Stimulated activated CD8-positive, alpha-beta memory T cell treated with anti-CD3 and anti-CD28 coated beads, Interleukin-4, amount 100 ng/mL, for 1 hour (primary cell): ENCODE measurements around the gene HOXA3.

Experiments used
- DNase-seq, 2 donors: peaks; one replicate each; pipeline ENCODE4 v3.0.0-alpha.2; 2020; ENCODE audit warnings: low read depth in 2 of 2, low spot score in 1 of 2

HOXA3 gene

DNA sequence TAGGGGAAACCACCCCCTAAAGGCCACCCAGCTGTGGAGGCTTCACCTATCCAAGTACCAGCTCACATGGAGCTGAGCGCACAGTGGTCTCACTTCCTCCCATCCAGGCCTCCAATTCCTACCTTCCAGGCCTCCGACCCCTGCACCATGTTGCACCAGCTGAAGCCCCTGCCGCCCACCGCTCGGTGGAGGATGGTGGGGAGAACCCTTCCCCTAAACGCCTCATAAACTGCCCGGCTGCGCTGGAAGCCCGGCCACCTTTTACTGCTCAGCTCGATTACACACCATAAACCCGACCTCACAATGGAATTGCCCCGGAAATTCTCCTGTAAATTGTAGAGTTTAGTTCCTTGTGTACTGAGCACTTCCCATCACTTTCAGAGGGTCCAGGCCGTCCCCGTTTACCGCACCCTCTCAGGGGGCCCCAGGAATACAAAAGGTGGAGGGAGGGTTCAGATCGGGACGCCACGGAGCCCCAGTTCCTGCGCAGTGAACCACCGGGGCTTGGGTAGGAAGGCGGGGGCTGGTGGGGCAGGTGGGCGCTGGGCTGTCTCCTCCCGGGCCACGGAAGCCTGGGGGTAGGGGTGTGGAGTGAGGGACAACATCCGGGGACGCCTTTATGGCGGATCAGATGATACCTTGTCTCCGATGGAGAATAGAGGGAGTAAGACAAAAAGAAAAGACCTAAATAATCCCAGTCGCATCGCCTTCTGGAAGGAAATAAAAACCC is 5.5 kb upstream of the HOXA3 start:
- no peak for DNase-seq

GRCh38 chr7:27156916-27157701 is 4.7 kb upstream of the HOXA3 start:
- DNase-seq, result no peak

DNA sequence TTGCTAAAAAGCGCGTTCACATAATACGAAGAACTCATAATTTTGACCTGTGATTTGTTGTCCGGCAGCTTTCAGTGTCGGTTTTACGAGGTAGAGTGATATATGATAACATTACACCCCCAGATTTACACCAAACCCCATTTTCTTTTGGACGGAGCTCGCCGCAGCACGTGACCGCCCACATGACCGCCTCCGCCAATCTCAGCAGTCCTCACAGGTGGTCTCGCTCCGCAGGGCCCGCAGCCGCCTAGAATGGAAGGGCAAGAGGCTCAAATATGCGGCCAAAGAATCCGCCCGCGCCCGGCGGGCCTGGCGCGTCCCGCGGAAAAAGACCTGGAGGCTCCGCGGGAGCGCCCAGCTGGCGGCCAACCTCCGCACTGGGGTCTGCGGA is 4.1 kb upstream of the HOXA3 start, which contains the start of gene HOXA7:
TSS of gene HOXA7 (minus strand) at position 168 of the 391 bp plus-strand sequence. CDS start at position 38, 130 bp downstream.
- DNase-seq, result no peak

DNA sequence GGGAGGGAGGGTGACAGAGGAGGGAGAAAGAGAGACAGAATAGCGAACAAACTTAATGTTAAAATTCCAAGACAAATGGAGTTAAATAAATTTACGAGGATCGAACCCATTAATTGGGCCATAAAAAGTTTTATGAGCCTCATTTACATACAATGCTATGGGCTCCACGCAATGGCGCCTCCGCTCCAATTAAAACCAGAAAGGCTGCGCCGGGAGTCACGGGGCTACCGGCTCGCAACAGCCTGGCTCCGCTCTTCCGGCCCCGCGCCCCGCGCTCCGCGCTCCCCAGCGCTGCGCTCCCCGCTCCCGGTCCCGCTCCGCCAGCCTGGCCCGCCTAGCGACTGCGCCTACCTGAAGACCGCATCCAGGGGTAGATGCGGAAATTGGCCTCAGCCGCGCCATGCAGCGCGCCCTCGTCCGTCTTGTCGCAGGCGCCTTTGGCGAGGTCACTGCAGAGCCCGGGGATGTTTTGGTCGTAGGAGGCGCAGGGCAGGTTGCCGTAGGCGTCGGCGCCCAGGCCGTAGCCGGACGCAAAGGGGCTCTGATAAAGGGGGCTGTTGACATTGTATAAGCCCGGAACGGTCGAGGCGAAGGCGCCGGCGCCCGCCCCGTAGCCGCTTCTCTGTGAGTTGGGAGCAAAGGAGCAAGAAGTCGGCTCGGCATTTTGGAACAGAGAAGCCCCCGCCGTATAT is 3.6 kb upstream of the HOXA3 start:
- DNase-seq, result no peak

- DNase-seq, result no peak
Observed at GRCh38 chr7:27154901-27155815, 2.8 kb upstream of the HOXA3 start.

DNA sequence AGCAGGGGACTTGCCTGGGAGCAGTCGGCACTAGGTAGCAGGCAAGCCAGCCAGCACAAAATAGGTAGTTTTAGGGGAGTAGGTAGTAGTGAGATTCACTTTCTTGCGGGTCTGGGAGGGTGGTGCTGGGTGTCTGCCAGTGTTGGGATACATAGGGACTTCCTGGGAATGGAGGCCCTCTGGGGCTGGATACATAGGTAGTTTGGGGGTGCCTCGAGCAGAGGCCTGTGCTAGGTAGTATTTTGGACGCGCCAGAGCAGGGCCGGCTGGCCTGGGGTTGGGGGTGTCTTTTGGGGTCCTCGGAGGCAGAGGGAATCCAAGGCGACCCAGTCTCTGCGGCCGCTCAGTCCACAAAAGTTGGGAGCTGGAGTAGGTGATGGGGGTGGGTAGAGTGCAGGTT is 2.0 kb upstream of the HOXA3 start:
- no peak for DNase-seq

GRCh38 chr7:27153526-27153925 is 1.1 kb upstream of the HOXA3 start:
- DNase-seq, result no peak

DNA sequence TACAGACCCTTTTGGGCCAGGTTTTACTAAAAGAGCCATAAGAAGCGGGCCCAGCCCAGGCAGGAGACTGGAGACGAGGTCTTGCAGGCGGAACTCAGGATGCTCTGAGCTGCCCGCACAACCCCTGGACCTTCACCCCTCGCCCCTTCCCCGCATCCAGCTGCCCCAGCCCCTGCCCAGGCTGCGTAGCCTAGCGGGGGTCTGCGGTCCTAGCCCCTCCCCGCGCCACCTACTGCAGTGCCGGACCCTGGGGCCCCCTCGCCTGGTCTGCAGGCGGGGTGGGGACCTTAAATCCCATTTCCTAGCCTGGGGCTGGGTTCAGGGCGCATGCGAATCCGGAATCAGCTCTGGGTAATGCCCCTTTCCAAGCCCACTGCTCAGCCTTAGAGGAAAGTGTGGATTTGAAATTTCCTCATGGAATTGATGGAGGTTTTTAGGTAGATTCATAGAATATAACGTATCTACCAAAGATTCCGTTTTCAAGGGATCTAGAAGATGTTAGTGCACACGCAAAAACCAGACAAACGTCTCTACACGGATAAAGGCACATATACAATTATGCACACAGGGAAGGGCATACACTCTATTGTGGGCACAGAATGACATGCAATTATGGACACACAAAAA is 546 bp upstream of the HOXA3 start:
- no peak for DNase-seq

DNA sequence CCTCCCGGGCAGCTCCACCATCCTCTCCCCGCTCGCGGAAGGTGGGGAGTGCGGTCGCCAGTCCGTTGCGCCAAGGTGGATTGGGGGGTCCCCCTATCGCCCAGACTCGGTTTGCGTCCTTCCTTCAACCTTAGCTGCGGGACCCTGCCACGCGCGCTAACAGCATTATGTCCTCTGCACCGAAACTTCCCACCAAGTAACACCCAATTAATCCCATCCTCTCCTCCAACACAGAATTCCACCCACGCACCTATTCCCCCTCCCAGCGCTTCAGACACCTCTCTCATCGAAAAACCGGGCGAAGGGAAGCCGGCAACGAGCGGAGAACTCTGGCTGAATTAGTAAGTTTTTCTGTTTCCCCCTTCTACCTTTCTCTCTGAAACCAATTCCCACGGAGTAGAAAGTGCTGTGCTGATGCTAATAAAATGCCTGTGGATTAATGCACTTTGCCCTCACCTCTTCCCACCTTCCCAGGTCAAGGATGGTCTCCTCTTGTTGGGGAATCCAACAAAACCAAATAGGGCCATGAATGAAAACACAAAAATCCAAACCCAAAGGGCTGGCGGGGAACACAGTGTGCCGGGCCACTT is 947 bp downstream of the HOXA3 start:
- DNase-seq, result no peak

- DNase-seq, result peak in 1 of 2 donors; percentile 39
Observed at GRCh38 chr7:27150568-27151340, 1.6 kb downstream of the HOXA3 start.

GRCh38 chr7:27149842-27150567 is 2.4 kb downstream of the HOXA3 start:
- no peak for DNase-seq

DNA sequence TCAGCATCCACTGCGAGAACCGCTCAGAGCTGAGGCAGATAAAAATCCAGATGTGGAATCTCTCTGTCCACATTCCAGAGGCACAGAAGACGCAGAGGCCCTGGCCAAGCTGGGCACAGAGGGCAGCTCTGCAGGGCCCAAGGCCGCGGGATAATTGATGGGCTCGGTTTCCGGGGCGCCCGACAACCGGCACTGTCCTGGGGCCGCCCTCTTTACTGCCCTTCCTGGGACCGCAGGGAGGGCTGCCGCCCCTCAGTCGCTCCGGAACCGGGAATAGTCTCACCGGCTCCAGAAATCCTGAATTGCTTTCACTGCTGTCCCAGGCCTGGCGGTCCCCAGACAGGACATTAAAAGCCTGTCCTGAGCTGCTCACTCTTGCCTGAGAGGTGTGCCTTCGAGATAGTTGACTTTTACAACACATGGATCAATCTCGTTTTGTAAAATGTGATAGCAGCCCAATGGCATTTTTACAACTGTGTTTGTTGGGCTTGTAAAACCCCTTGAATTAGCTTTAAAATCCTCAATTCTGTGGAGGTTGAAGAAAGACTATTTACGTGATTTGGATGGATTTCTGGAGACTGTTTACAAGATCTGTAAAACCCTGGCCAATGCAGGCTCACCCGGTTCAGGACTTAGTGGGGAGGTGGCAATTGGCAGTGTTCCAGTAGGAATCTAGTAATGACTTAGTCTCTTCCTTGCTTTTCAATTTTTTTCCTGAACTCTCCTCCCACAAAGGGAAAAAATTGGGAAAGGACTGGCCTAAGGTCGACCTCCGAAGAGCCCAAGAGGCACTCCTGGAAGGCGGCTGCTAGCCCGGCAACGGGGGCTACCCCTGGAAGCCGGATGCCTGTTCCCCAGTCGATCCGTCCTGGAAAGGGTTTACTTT is 3.4 kb downstream of the HOXA3 start:
- no peak for DNase-seq

- no peak for DNase-seq
Observed at GRCh38 chr7:27148031-27148755, 4.2 kb downstream of the HOXA3 start.

DNA sequence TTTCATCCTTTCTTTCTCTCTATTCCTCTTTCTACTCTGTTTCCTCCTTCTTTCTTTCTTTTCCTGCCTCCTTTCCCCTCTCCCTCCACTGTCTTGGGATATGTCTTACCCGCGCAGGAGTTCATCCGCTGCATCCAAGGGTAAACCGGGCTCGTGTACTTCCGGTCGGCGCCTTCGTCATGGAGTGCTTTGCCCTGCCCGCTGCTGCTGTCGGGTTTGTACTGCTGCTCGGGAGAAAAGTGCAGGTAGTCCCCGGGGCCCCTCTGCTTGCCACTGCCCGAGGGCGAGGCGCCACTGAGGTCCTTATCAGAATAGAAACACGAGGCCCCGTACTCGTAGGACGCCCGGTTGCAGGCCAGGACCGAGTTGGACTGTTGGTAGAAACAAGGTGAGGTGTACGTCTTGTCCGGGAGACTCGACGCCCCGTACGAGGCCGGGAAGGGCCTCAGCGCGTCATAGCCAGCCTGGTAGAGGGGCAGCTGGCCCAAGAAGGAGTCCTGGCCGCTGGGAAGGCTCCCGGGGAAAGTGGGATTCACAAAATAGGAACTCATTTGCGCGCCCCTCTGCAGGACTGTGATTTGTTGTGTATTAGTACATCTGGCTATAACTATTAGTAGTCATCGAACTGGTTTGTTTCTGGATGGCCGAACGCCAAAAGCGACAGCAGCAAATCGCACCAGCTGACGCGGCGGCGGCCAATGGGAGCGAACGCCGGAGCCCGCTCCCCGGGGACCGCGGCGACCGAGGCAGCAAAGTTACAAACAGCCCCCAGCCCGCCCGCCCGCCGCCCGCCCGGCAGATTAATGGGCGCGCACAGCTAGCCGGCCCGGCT is 5.0 kb downstream of the HOXA3 start, which contains the start of gene HOXA6:
TSS of gene HOXA6 (minus strand) at position 576 of the 832 bp plus-strand sequence. CDS start at position 551, 25 bp downstream.
- no peak for DNase-seq

DNA sequence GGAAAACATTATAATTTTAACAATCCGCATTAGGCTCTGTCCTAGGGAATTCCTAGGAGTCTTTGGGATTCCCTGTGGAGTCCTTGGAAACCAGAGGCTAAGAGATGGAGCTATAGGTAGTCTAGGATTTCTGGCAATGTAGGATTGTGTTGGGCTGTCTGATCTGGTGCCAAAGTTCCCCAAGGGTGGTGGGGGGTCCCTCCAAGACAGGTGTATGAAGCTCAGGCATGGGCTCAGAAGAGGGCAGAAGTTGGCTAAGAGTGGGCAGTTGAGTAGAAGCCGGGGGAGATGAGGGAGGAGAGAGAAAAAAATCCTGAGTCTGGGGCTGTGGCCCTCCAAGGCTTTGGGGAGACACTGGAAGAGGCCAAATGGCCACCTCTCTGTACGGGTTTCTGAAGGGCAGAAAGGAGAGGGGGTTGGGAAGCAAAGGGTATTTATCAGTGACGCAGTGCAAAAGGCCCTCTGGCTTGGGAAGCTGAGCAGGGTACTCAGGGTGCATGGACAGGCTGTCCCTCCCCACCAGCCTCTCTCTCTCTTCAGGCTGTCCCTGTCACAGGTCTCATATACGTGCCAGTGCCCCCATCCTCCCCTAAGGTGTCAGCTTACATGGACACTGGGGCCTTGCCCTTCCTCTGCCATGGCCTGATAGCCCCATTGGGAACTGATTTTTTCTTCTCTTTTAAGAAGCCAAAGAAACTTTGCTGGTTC is 5.7 kb downstream of the HOXA3 start:
- no peak for DNase-seq
